Astrocyte (in vitro differentiated cells and primary cell): Measurements from ENCODE around the gene C12orf57. TPM values are rescaled to one million over a fixed set of nuclear protein-coding genes. Genes with fewer than 3 reads are reported as not detected.

Experiments
- DNase-seq: peaks from one replicate; pipeline ENCODE4 v3.0.0-alpha.2; 2010; ENCODE audit warnings: low read depth
- FAIRE-seq: peaks from 2 replicates; lab custom pipeline; 2011; peaks lifted over from hg19 to GRCh38; lab: Jason Lieb, UNC
- H2AFZ ChIP-seq: 2 replicates; pipeline ENCODE4 v1.6.0; 2012; ENCODE audit warnings: low read depth, low read length, inconsistent platforms
- H3K27ac ChIP-seq: 2 replicates; pipeline ENCODE4 v1.5.1; 2011; ENCODE audit warnings: low read depth, low read length, inconsistent platforms
- H3K27me3 ChIP-seq: 2 replicates; pipeline ENCODE4 v1.6.0; 2011; ENCODE audit warnings: low read length, inconsistent platforms; ENCODE audit not compliant: insufficient read depth
- H3K36me3 ChIP-seq: 2 replicates; pipeline ENCODE4 v1.5.1; 2011; ENCODE audit warnings: low read length, inconsistent platforms; ENCODE audit not compliant: insufficient read depth
- H3K4me1 ChIP-seq: 2 replicates; pipeline ENCODE4 v1.5.1; 2011; ENCODE audit warnings: low read length, inconsistent platforms; ENCODE audit not compliant: insufficient read depth
- H3K4me2 ChIP-seq: 2 replicates; pipeline ENCODE4 v1.6.0; 2012; ENCODE audit warnings: low read length, inconsistent platforms
- H3K4me3 ChIP-seq: 2 replicates; pipeline ENCODE4 v1.5.1; 2011; ENCODE audit warnings: low read depth, mild to moderate bottlenecking, low read length, inconsistent platforms; ENCODE audit not compliant: insufficient read depth
- H3K79me2 ChIP-seq: 2 replicates; pipeline ENCODE4 v1.6.0; 2012; ENCODE audit warnings: mild to moderate bottlenecking, low read length, inconsistent platforms; ENCODE audit not compliant: insufficient read depth
- H3K9ac ChIP-seq: 2 replicates; pipeline ENCODE4 v1.6.0; 2012; ENCODE audit warnings: mild to moderate bottlenecking, low read length, inconsistent platforms
- H3K9me3 ChIP-seq: 2 replicates; pipeline ENCODE4 v1.5.1; 2012; ENCODE audit warnings: low read depth, mild to moderate bottlenecking, low read length, inconsistent platforms; ENCODE audit not compliant: insufficient read depth
- H4K20me1 ChIP-seq: 2 replicates; pipeline ENCODE4 v1.6.0; 2012; ENCODE audit warnings: low read length, inconsistent platforms; ENCODE audit not compliant: insufficient read depth
- H3K27ac Mint-ChIP-seq: one replicate; pipeline ENCODE4 v1.8.0; 2021; ENCODE audit warnings: mild to moderate bottlenecking, mixed read lengths; ENCODE audit not compliant: unreplicated experiment
- H3K27me3 Mint-ChIP-seq: one replicate; pipeline ENCODE4 v1.8.0; 2021; ENCODE audit warnings: low read depth, mixed read lengths; ENCODE audit not compliant: unreplicated experiment
- H3K36me3 Mint-ChIP-seq: one replicate; pipeline ENCODE4 v1.8.0; 2021; ENCODE audit warnings: low read depth, mixed read lengths; ENCODE audit not compliant: unreplicated experiment
- H3K4me1 Mint-ChIP-seq: one replicate; pipeline ENCODE4 v1.8.0; 2021; ENCODE audit warnings: low read depth, mixed read lengths; ENCODE audit not compliant: unreplicated experiment
- H3K4me3 Mint-ChIP-seq: one replicate; pipeline ENCODE4 v1.8.0; 2021; ENCODE audit warnings: mild to moderate bottlenecking, moderate library complexity, mixed read lengths; ENCODE audit not compliant: unreplicated experiment
- H3K9me3 Mint-ChIP-seq: one replicate; pipeline ENCODE4 v1.8.0; 2021; ENCODE audit warnings: mild to moderate bottlenecking, mixed read lengths; ENCODE audit not compliant: unreplicated experiment
- EZH2 ChIP-seq: IDR thresholded peaks from 2 replicates; pipeline ENCODE4 v1.6.1; 2012; ENCODE audit warnings: mild to moderate bottlenecking, low read length, inconsistent platforms; ENCODE audit not compliant: insufficient read depth
- total RNA-seq: library from RNA; stranded (reverse); gene quantifications from 2 replicates; pipeline ENCODE4 v1.2.1, GENCODE V29; 2021
- TF ChIP-seq, protein P1 (sequence below): IDR thresholded peaks from 2 replicates; pipeline ENCODE4 v1.5.1; 2011; ENCODE audit warnings: low read depth, mild to moderate bottlenecking, inconsistent platforms, low read length, moderate library complexity; ENCODE audit not compliant: insufficient read depth

The C12orf57 gene
- total RNA-seq, 1 donor from 2014 or later = 117 TPM

DNA sequence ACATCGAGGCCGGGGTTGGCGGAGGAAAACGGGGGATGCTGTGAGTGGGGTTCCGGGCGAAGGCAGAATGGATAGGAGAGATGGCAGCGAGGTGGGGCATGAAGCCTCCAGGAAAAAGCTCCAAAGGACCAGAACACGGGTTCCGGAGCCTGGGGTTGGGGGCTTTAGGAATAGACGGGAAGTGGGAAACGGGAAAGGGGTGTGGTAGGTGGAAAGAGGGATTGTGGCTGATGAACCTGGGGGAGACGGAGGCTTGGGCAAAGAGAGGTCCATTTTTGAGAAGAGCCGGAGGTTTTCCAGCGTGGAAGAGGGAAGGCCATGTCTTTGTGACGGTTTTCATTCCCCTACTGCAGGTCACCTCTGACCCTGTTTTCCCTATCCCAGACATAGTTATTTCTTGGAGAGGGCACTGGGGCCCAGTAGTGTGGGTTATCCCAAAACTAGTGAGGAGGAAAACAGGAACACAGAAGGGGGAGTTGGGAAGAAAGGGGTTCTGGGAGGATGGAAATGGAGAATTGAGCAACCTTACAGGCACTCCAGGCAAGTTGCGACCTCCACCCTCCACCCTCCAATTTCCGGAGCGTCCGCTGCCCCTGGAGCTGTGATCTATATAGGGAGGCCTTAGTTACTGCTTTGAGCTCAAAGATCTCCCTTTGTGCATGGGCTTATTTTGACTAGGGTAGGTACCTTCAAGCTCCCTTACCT lies 15.0 kb upstream of the C12orf57 start:
- H3K9me3 ChIP-seq = no peaks in the 10 kb centered on the region
- H3K27me3 ChIP-seq = no peaks in the 10 kb centered on the region
- FAIRE-seq = no peak
- no peaks in the 10 kb centered on the region for H3K36me3 ChIP-seq
- H3K4me2 ChIP-seq = peak overlapping the region; percentile 98
- peak overlapping the region; percentile 100 for H3K4me3 Mint-ChIP-seq
- H4K20me1 ChIP-seq = peaks cover 46% of the 10 kb centered on the region
- peak overlapping the region; percentile 94 for H3K9ac ChIP-seq
- H3K27me3 Mint-ChIP-seq = no peaks in the 10 kb centered on the region
- H3K27ac Mint-ChIP-seq = peak overlapping the region; percentile 94
- peaks cover 51% of the 10 kb centered on the region for H3K4me1 ChIP-seq
- peaks cover 65% of the 10 kb centered on the region for H3K79me2 ChIP-seq
- H3K4me1 Mint-ChIP-seq = peaks cover 58% of the 10 kb centered on the region
- H3K4me3 ChIP-seq = peak overlapping the region; percentile 85
- peak overlapping the region; percentile 66 for H3K27ac ChIP-seq
- TF ChIP-seq, protein P1, sequence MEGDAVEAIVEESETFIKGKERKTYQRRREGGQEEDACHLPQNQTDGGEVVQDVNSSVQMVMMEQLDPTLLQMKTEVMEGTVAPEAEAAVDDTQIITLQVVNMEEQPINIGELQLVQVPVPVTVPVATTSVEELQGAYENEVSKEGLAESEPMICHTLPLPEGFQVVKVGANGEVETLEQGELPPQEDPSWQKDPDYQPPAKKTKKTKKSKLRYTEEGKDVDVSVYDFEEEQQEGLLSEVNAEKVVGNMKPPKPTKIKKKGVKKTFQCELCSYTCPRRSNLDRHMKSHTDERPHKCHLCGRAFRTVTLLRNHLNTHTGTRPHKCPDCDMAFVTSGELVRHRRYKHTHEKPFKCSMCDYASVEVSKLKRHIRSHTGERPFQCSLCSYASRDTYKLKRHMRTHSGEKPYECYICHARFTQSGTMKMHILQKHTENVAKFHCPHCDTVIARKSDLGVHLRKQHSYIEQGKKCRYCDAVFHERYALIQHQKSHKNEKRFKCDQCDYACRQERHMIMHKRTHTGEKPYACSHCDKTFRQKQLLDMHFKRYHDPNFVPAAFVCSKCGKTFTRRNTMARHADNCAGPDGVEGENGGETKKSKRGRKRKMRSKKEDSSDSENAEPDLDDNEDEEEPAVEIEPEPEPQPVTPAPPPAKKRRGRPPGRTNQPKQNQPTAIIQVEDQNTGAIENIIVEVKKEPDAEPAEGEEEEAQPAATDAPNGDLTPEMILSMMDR = no peak
- peaks cover 5% of the 10 kb centered on the region for H3K36me3 Mint-ChIP-seq
- H2AFZ ChIP-seq = no peak overlapping the region
- no peaks in the 10 kb centered on the region for H3K9me3 Mint-ChIP-seq
- DNase-seq = no peak

DNA sequence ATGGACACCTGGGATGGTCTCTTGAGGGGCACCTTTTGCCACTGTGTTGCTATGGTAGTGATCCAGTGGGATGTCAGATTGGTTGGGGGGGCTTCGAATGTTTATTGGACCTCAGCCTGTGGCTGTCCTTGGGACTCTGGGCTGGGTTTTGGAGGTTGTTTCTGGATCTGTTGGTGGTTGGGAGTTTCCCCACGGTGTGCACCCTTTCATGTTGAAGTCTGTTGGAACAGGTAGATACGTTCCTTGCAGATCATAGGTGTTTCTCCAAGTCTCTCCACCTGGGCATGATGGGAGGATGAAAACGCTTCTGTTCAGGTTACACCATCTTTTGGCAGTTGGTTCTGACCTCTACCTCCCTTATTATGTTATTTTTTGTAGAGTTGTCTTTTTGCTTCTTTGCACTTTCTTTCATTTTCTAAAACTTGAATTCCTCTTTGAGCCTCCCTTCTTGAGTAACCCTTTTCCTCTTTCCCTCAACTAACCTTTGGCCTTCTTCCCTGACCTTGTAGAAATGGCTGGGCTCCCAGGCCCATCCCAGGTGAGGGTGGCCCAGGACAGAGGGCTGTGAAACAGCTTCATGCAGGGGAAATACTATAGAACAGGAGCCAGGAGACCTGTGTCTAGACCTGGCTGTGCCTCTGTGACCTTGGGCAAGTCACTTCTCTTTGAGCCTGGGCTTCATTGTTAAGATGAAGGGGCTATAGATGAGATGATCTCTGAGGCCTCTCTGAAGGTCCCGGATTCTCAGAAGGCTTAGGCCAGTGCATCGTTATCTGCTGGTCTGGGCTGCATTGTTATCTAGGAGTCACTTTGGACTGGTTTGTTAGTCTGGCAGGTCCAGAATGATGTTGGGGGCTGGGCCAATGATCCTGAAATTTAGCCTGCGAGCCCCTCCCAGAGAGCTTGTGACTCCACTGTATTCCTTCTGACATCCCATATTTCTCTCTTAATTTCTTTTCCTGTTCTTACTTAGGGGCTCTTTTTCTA lies 14.1 kb upstream of the C12orf57 start:
- FAIRE-seq (no peak), DNase-seq (no peak)
- Histone ChIP-seq H3K9me3 (no peaks in the 10 kb centered on the region), H3K4me1 (peaks cover 51% of the 10 kb centered on the region), H3K4me2 (peak overlapping the region; percentile 98), H4K20me1 (peaks cover 54% of the 10 kb centered on the region), H3K4me3 (peak overlapping the region; percentile 85), H3K79me2 (peaks cover 75% of the 10 kb centered on the region), H3K27me3 (no peaks in the 10 kb centered on the region), H3K36me3 (peaks cover 7% of the 10 kb centered on the region), H2AFZ (no peak overlapping the region), H3K9ac (peak overlapping the region; percentile 94), H3K27ac (no peak overlapping the region)
- H3K27ac Mint-ChIP-seq = peak overlapping the region; percentile 9
- TF ChIP-seq, protein P1 = no peak
- no peak for TF ChIP-seq EZH2
- no peaks in the 10 kb centered on the region for H3K9me3 Mint-ChIP-seq
- peaks cover 58% of the 10 kb centered on the region for H3K4me1 Mint-ChIP-seq
- peaks cover 11% of the 10 kb centered on the region for H3K36me3 Mint-ChIP-seq
- H3K4me3 Mint-ChIP-seq = peak overlapping the region; percentile 100
- H3K27me3 Mint-ChIP-seq = no peaks in the 10 kb centered on the region
